GM23338 (cell line): ENCODE results near the gene DOCK4. TPM values are rescaled to one million over a fixed set of nuclear protein-coding genes. Genes with fewer than 3 reads are reported as not detected.

Experiments used
- ATAC-seq: fragments of 200-7000 bp; cut with Tn5 transposase; 3 replicates; pipeline ENCODE4 v1.9.1; 2020
- DNase-seq: peaks from one replicate; pipeline ENCODE4 v3.0.0-alpha.2; 2015; ENCODE audit warnings: low spot score
- H2AFZ ChIP-seq: fragments of 200-600 bp; sonication (generic); 2 replicates; pipeline ENCODE4 v1.8.0; 2016; ENCODE audit warnings: antibody characterized with exemption, mild to moderate bottlenecking, moderate library complexity
- H3F3A ChIP-seq: fragments of 200-600 bp; sonication (generic); replicated peaks from 2 replicates; pipeline ENCODE4 v1.8.0; 2017; ENCODE audit warnings: antibody characterized with exemption, mixed run types, low read depth
- H3K27ac ChIP-seq: fragments of 200-600 bp; sonication (generic); 2 replicates; pipeline ENCODE4 v1.6.1; 2016; ENCODE audit warnings: low read depth
- H3K27me3 ChIP-seq: fragments of 200-600 bp; sonication (generic); 2 replicates; pipeline ENCODE4 v1.8.0; 2016; ENCODE audit warnings: mild to moderate bottlenecking, mixed run types, moderate library complexity; ENCODE audit not compliant: insufficient read depth
- H3K36me3 ChIP-seq: fragments of 200-600 bp; sonication (generic); 2 replicates; pipeline ENCODE4 v1.8.0; 2016; ENCODE audit warnings: mild to moderate bottlenecking; ENCODE audit not compliant: insufficient read depth
- H3K4me1 ChIP-seq: fragments of 200-600 bp; sonication (generic); 2 replicates; pipeline ENCODE4 v1.8.0; 2016; ENCODE audit warnings: mild to moderate bottlenecking, moderate library complexity; ENCODE audit not compliant: insufficient read depth
- H3K4me2 ChIP-seq: fragments of 200-600 bp; sonication (generic); 2 replicates; pipeline ENCODE4 v1.7.1; 2017; ENCODE audit warnings: mixed run types
- H3K4me3 ChIP-seq: fragments of 200-600 bp; sonication (generic); 2 replicates; pipeline ENCODE4 v1.6.1; 2016; ENCODE audit warnings: mixed run types
- H3K79me2 ChIP-seq: fragments of 200-600 bp; sonication (generic); replicated peaks from 2 replicates; pipeline ENCODE4 v1.8.0; 2017; ENCODE audit warnings: mild to moderate bottlenecking; ENCODE audit not compliant: insufficient read depth
- H3K9me2 ChIP-seq: fragments of 200-600 bp; sonication (generic); 2 replicates; pipeline ENCODE4 v1.8.0; 2017; ENCODE audit not compliant: insufficient read depth
- H4K20me1 ChIP-seq: fragments of 200-600 bp; sonication (generic); replicated peaks from 2 replicates; pipeline ENCODE4 v1.8.0; 2017; ENCODE audit warnings: mild to moderate bottlenecking; ENCODE audit not compliant: insufficient read depth
- H3K27ac Mint-ChIP-seq: 2 replicates; pipeline ENCODE4 v1.8.0; 2020; ENCODE audit warnings: inconsistent platforms, mild to moderate bottlenecking, moderate library complexity, mixed read lengths
- H3K27me3 Mint-ChIP-seq: 3 replicates; pipeline ENCODE4 v1.8.0; 2022; ENCODE audit warnings: low read depth, mild to moderate bottlenecking, moderate library complexity, mixed read lengths, inconsistent platforms; ENCODE audit not compliant: insufficient read depth, poor library complexity
- H3K36me3 Mint-ChIP-seq: 3 replicates; pipeline ENCODE4 v1.8.0; 2021; ENCODE audit warnings: low read depth, mild to moderate bottlenecking, inconsistent platforms, moderate library complexity, mixed read lengths
- H3K4me1 Mint-ChIP-seq: 3 replicates; pipeline ENCODE4 v1.8.0; 2020; ENCODE audit warnings: mild to moderate bottlenecking, inconsistent platforms, mixed read lengths
- H3K4me3 Mint-ChIP-seq: 3 replicates; pipeline ENCODE4 v1.8.0; 2021; ENCODE audit warnings: moderate library complexity, mild to moderate bottlenecking, inconsistent platforms, mixed read lengths
- H3K9me3 Mint-ChIP-seq: 3 replicates; pipeline ENCODE4 v1.8.0; 2020; ENCODE audit warnings: moderate library complexity, mild to moderate bottlenecking, inconsistent platforms, mixed read lengths
- CREB1 ChIP-seq: fragments of 250-450 bp; sonication (Bioruptor Pico); IDR thresholded peaks from 2 replicates; pipeline ENCODE4 v1.5.0; 2020; ENCODE audit warnings: low read depth, mild to moderate bottlenecking, moderate library complexity
- EZH2 ChIP-seq: fragments of 200-600 bp; sonication (generic); IDR thresholded peaks from one replicate; pipeline ENCODE4 v1.8.0; 2017; ENCODE audit warnings: antibody characterized with exemption, mild to moderate bottlenecking, low read depth; ENCODE audit not compliant: unreplicated experiment
- JUNB ChIP-seq: IDR thresholded peaks from one replicate; pipeline ENCODE4 v1.6.1; 2016; ENCODE audit warnings: antibody characterized with exemption; ENCODE audit not compliant: unreplicated experiment
- NANOG ChIP-seq: IDR thresholded peaks from 2 replicates; pipeline ENCODE4 v1.6.1; 2016; ENCODE audit warnings: antibody characterized with exemption, borderline replicate concordance
- ZNF114 ChIP-seq: fragments of 250-450 bp; sonication (Bioruptor Pico); IDR thresholded peaks from 2 replicates; pipeline ENCODE4 v1.5.0; 2020; ENCODE audit warnings: mild to moderate bottlenecking, moderate library complexity
- ZNF331 ChIP-seq: fragments of 250-450 bp; sonication (Bioruptor Pico); IDR thresholded peaks from 2 replicates; pipeline ENCODE4 v1.5.0; 2020; ENCODE audit warnings: low read depth, mild to moderate bottlenecking, moderate library complexity
- polyA plus RNA-seq: library from polyadenylated mRNA; unstranded; fragments of >200 nt; fragmentation: Nextera tagmentation; extraction: Ambion mirVana; gene quantifications from 2 replicates; pipeline ENCODE4 v1.2.1, GENCODE V29; 2016
- total RNA-seq: library from RNA; depleted of rRNA; stranded (reverse); fragments of >200 nt; shearing (Covaris generic); gene quantifications from 2 replicates; pipeline ENCODE4 v1.2.3, GENCODE V29; 2014
- TF ChIP-seq, protein P1 (sequence below): IDR thresholded peaks from 2 replicates; pipeline ENCODE4 v1.6.1; 2016; ENCODE audit warnings: antibody characterized with exemption
- TF ChIP-seq, protein P2 (sequence below): IDR thresholded peaks from one replicate; pipeline ENCODE4 v1.6.1; 2018; ENCODE audit warnings: antibody characterized with exemption; ENCODE audit not compliant: unreplicated experiment
- TF ChIP-seq, protein P3 (sequence below): fragments of 250-450 bp; sonication (Bioruptor Pico); IDR thresholded peaks from 2 replicates; pipeline ENCODE4 v1.5.0; 2020; ENCODE audit warnings: mild to moderate bottlenecking, moderate library complexity

The DOCK4 gene
- total and polyA plus RNA-seq, 2 experiments from 2014 or later = 6.3 to 33.8 TPM

DNA sequence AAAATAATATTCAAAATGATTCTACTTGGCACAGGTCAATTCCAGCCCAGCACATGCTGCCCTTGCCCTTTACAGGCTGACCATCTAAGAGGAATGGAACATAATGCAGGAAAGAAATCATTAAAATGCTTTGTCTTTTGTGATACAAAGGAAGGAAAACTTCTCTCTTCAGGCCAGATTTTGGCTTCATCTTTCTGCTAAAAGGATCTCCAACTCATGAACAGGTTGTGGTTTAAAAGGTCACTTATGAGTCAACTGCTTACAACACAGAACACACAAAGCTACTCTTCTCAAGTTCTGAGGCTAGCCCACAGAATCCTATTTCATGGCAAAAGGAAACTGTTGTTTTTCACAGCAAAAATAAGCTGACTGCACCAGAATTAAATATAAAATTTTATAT is 197.1 kb downstream of the DOCK4 start (continued):
- no peak for TF ChIP-seq CREB1 (CRISPR knock-in tag)
- no peak for TF ChIP-seq NANOG
- TF ChIP-seq, protein P1, sequence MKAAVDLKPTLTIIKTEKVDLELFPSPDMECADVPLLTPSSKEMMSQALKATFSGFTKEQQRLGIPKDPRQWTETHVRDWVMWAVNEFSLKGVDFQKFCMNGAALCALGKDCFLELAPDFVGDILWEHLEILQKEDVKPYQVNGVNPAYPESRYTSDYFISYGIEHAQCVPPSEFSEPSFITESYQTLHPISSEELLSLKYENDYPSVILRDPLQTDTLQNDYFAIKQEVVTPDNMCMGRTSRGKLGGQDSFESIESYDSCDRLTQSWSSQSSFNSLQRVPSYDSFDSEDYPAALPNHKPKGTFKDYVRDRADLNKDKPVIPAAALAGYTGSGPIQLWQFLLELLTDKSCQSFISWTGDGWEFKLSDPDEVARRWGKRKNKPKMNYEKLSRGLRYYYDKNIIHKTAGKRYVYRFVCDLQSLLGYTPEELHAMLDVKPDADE = no peak
- TF ChIP-seq, protein P2, sequence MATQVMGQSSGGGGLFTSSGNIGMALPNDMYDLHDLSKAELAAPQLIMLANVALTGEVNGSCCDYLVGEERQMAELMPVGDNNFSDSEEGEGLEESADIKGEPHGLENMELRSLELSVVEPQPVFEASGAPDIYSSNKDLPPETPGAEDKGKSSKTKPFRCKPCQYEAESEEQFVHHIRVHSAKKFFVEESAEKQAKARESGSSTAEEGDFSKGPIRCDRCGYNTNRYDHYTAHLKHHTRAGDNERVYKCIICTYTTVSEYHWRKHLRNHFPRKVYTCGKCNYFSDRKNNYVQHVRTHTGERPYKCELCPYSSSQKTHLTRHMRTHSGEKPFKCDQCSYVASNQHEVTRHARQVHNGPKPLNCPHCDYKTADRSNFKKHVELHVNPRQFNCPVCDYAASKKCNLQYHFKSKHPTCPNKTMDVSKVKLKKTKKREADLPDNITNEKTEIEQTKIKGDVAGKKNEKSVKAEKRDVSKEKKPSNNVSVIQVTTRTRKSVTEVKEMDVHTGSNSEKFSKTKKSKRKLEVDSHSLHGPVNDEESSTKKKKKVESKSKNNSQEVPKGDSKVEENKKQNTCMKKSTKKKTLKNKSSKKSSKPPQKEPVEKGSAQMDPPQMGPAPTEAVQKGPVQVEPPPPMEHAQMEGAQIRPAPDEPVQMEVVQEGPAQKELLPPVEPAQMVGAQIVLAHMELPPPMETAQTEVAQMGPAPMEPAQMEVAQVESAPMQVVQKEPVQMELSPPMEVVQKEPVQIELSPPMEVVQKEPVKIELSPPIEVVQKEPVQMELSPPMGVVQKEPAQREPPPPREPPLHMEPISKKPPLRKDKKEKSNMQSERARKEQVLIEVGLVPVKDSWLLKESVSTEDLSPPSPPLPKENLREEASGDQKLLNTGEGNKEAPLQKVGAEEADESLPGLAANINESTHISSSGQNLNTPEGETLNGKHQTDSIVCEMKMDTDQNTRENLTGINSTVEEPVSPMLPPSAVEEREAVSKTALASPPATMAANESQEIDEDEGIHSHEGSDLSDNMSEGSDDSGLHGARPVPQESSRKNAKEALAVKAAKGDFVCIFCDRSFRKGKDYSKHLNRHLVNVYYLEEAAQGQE = no peak
- TF ChIP-seq JUNB = no peak

DNA sequence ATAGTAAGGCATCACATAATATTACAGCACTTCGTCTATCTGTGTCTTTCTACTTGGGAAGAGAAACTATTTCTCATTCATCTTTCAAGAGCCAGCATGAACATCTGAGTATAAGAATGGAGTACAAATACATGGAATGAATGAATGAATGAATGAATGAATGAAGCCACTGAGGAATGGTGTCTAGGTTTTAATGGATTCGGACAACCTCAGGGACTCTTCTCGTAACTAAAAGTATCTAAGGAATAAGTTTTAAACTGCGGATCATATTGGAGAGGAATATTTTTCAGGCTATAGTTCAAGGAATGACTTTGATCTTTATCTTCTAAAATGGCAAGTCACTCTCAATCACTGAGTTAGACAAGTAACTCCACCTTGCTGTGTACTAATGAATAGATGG is 199.0 kb downstream of the DOCK4 start:
- H3K36me3 Mint-ChIP-seq = no peaks in the 10 kb centered on the region
- TF ChIP-seq CREB1 (CRISPR knock-in tag) = no peak
- no peak for TF ChIP-seq ZNF331 (CRISPR knock-in tag)
- no peak for TF ChIP-seq JUNB
- no peak for TF ChIP-seq EZH2
- TF ChIP-seq, protein P2 = no peak
- no peak for TF ChIP-seq NANOG
- no peak for TF ChIP-seq ZNF114
- TF ChIP-seq, protein P3, sequence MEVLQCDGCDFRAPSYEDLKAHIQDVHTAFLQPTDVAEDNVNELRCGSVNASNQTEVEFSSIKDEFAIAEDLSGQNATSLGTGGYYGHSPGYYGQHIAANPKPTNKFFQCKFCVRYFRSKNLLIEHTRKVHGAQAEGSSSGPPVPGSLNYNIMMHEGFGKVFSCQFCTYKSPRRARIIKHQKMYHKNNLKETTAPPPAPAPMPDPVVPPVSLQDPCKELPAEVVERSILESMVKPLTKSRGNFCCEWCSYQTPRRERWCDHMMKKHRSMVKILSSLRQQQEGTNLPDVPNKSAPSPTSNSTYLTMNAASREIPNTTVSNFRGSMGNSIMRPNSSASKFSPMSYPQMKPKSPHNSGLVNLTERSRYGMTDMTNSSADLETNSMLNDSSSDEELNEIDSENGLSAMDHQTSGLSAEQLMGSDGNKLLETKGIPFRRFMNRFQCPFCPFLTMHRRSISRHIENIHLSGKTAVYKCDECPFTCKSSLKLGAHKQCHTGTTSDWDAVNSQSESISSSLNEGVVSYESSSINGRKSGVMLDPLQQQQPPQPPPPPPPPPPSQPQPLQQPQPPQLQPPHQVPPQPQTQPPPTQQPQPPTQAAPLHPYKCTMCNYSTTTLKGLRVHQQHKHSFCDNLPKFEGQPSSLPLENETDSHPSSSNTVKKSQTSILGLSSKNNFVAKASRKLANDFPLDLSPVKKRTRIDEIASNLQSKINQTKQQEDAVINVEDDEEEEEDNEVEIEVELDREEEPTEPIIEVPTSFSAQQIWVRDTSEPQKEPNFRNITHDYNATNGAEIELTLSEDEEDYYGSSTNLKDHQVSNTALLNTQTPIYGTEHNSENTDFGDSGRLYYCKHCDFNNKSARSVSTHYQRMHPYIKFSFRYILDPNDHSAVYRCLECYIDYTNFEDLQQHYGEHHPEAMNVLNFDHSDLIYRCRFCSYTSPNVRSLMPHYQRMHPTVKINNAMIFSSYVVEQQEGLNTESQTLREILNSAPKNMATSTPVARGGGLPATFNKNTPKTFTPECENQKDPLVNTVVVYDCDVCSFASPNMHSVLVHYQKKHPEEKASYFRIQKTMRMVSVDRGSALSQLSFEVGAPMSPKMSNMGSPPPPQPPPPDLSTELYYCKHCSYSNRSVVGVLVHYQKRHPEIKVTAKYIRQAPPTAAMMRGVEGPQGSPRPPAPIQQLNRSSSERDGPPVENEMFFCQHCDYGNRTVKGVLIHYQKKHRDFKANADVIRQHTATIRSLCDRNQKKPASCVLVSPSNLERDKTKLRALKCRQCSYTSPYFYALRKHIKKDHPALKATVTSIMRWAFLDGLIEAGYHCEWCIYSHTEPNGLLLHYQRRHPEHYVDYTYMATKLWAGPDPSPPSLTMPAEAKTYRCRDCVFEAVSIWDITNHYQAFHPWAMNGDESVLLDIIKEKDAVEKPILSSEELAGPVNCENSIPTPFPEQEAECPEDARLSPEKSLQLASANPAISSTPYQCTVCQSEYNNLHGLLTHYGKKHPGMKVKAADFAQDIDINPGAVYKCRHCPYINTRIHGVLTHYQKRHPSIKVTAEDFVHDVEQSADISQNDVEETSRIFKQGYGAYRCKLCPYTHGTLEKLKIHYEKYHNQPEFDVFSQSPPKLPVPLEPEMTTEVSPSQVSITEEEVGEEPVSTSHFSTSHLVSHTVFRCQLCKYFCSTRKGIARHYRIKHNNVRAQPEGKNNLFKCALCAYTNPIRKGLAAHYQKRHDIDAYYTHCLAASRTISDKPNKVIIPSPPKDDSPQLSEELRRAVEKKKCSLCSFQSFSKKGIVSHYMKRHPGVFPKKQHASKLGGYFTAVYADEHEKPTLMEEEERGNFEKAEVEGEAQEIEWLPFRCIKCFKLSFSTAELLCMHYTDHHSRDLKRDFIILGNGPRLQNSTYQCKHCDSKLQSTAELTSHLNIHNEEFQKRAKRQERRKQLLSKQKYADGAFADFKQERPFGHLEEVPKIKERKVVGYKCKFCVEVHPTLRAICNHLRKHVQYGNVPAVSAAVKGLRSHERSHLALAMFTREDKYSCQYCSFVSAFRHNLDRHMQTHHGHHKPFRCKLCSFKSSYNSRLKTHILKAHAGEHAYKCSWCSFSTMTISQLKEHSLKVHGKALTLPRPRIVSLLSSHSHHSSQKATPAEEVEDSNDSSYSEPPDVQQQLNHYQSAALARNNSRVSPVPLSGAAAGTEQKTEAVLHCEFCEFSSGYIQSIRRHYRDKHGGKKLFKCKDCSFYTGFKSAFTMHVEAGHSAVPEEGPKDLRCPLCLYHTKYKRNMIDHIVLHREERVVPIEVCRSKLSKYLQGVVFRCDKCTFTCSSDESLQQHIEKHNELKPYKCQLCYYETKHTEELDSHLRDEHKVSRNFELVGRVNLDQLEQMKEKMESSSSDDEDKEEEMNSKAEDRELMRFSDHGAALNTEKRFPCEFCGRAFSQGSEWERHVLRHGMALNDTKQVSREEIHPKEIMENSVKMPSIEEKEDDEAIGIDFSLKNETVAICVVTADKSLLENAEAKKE (CRISPR knock-in tag) = no peak

More for the DNA sequence above, 199.0 kb downstream of the DOCK4 start:
- ATAC-seq = no peak
- no peak overlapping the region for H3K4me2 ChIP-seq
- H3K27me3 ChIP-seq = no peaks in the 10 kb centered on the region
- H3K79me2 ChIP-seq = no peaks in the 10 kb centered on the region; the same call in none of the 2 replicates
- Mint-ChIP-seq H3K4me3 (no peak overlapping the region), H3K9me3 (no peaks in the 10 kb centered on the region), H3K4me1 (peaks cover 4% of the 10 kb centered on the region; the same call in 1 of the 3 replicates), H3K27ac (no peak overlapping the region), H3K27me3 (no peaks in the 10 kb centered on the region)
- H3F3A ChIP-seq = no peaks in the 10 kb centered on the region
- no peaks in the 10 kb centered on the region for H4K20me1 ChIP-seq
- no peaks in the 10 kb centered on the region for H3K4me1 ChIP-seq
- H3K27ac ChIP-seq = no peak overlapping the region
- no peak overlapping the region for H2AFZ ChIP-seq
- H3K9me2 ChIP-seq = no peaks in the 10 kb centered on the region
- DNase-seq = no peak
- H3K4me3 ChIP-seq = no peak overlapping the region
- H3K36me3 ChIP-seq = no peaks in the 10 kb centered on the region
